Left kidney (tissue), 2 donors: ENCODE measurements around the gene NCKAP5. TPM values are rescaled to one million over a fixed set of nuclear protein-coding genes. Genes with fewer than 3 reads are reported as not detected.
"Not testable (repeated sequence)": the region's sequence is repeated elsewhere in the genome, so short reads cannot be mapped to it uniquely, and the experiment has no call there.

Experiments
- DNase-seq: peaks from one replicate; pipeline ENCODE4 v3.0.0-alpha.2; 2013
- polyA plus RNA-seq: library from polyadenylated mRNA; unstranded; fragments of 120-200 nt; gene quantifications from one replicate; pipeline ENCODE4 v1.2.1, GENCODE V29; 2013; ENCODE audit not compliant: insufficient read length

The NCKAP5 gene
- polyA plus RNA-seq, 1 donor = 10.1 TPM

DNA sequence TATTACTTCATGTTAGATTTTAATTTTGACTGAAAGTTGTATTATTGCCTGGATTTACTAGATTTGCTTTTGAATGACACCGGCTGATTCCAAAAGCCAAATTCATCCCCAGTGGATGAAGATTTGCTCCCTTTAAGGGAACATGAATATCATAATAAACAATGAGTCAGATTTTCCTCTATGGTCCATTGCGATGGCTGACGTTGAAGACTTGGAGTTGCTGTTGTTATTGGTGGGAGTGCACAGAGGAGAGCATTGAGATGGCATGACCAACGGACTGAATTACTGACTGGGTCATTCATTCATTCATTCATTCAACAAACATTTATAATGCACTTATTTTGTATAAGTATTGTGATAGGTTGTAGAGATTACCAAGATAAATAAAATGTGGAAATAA is 864.9 kb downstream of the NCKAP5 start:
- DNase-seq = no peak

DNA sequence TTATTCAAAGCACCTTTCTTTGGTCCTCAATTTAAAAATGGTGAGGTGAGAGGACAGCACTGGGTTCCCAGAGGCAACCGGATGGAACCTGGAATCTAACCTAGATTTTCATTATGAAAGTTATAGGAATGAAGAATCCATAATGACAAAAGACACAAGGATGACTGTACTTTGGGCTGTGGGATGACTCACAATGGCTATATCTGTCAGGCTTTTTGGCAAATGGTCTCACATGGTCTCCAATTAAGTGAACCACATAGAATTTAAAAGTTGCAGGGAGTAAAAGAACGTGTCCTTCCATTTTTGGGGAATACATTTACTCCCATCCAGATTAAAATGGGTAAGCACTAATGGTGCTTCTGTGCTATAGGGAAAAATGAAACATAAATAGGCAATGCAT is 866.5 kb downstream of the NCKAP5 start:
- no peak for DNase-seq

- DNase-seq = not testable (repeated sequence)
Observed at GRCh38 chr2:132699802-132700201, 868.5 kb downstream of the NCKAP5 start.

GRCh38 chr2:132698347-132698746 is 869.9 kb downstream of the NCKAP5 start:
- DNase-seq = not testable (repeated sequence)

DNA sequence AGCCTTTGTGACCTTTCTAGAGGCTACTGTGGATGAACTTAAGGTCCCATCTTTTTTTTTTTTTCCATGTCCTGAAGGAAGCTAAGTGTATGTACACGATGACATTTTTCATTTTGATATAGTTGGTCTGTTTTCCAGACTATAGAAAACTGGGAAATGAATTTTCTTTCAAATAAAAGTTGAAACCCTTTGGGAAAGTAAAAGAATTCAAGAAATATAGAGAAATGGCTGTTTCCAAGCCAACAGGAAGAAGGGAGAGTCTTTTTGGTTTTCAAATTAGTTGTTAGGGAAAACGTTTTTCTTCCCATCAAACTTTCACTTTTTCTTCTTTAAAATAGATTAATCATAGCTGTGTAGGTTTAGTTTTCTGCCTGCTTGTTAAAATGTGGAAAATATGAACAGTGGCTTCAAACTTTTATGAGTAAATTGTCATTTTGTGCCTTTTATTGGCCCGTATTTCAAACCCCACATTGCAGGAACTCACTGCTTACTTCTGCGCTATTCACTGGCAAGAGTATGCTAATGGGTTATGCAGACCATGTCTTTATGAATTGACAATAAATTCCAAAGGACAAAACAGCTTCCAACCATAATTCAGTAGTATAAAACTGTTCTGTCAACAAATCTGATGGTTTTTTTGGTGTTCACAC is 870.6 kb downstream of the NCKAP5 start:
- no peak for DNase-seq

- DNase-seq = no peak
Observed at GRCh38 chr2:132692816-132693215, 875.4 kb downstream of the NCKAP5 start.

GRCh38 chr2:132691556-132691955 is 876.7 kb downstream of the NCKAP5 start:
- no peak for DNase-seq

DNA sequence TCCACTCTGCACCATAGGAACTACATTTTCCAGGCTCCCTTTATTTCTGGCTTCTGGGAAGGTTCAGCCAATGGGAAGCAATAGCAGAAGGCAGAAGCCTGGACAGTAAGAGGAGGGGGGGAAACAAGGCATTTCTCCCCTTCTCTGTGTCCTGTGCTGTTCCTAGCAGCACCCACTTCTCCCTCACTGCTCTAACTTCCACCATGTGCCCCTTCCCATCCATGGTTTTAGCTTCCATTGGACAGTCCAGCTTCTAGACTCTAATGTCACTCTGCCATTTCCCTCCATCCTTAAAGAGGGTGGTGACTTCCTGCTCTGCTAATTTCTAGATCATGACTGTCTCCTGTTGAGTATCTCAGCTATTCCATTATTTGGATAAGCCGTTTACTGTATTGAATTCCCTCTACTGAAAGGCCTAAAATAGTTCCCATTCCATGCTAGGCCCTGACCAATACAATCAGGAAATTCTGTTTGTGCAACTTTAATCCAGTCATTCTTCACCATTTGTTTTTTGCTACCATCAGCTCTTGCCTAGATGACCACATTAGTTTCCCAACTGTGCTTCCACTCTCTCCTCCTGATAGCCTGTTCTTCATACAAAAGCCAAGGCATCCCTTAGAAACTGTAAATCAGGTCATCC is 877.5 kb downstream of the NCKAP5 start:
- no peak for DNase-seq

DNA sequence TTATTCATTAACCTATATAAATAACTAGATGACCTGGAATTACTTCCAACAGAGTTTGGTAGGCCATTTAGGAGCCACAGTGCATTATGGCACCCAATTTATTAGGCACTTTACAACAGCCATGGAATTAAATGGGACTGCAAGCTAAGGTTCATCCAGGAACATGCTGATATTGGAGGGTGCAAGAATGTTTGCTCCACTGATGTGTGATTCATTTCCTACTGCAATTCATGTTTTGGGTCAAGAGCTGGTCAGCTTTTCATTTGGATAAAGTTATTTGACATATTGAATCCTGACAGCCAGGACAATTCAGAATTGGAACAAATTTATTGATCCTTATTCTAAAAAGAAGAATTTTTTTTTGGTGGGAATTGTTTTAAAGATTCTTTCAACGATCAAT is 886.5 kb downstream of the NCKAP5 start:
- DNase-seq = no peak

GRCh38 chr2:132680544-132680943 is 887.7 kb downstream of the NCKAP5 start:
- DNase-seq = no peak

- DNase-seq = no peak
Observed at GRCh38 chr2:132678483-132678882, 889.8 kb downstream of the NCKAP5 start.

- no peak for DNase-seq
Observed at GRCh38 chr2:132677661-132678060, 890.6 kb downstream of the NCKAP5 start.

DNA sequence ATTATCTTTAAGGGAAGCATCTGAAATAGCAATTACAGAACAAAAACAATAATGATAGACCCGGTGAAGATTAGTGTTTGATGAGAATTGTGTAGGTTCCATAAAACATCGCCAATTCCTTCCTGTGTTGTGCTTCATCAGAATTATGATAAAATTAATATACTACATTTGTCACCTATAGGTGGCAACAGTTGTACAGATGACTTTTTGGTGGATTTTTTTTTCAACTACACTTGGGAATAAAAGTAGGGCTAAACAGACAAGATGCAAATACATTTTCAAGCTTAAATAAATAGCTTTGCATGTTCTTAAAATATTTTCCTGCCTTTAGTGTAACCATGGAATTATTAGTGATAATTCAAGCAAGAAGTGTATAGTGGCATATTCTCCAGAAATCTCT is 891.3 kb downstream of the NCKAP5 start:
- DNase-seq = no peak

DNA sequence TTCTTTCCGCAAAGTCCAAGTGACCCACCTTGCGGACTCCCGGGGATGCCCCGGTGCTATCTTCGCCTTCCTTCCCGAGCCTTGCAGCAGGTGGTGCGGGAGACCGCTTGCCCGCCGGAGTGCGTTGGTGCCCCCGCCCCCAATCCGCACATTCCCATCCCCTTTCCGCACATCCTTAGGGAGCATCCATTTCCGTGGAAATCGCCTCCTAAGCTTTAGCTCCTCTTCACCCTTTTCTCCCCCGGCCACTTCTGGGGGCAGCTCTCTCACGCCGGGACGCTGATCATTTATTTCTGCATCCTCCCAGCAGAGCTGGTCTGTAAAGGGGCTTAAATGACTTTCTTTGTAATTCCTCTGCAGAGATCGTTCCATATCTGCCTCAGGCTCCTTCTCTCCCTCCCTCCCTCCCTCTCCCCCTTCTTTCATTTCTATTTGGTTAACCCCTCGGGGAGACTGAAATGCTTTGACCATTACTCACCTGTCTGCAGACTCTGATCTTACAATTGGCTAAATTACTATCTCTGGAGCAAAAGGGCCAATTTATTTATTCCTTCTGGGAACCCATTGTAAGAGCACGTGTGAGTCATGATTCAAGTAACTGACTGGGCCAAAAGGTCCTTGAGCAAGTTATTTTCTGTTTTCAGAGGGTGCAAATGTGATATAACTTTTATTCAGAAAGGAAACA is 897.0 kb downstream of the NCKAP5 start:
- DNase-seq = no peak

- no peak for DNase-seq
Observed at GRCh38 chr2:132670496-132671150, 897.6 kb downstream of the NCKAP5 start.

GRCh38 chr2:132669908-132670495 is 898.3 kb downstream of the NCKAP5 start, which contains the start of gene LYPD1:
Gene LYPD1 (minus strand): TSS chr2:132670205. CDS start chr2:132669932, 273 bp downstream.
- peak; percentile 55 for DNase-seq

- DNase-seq = no peak
Observed at GRCh38 chr2:132668987-132669907, 899.0 kb downstream of the NCKAP5 start.

DNA sequence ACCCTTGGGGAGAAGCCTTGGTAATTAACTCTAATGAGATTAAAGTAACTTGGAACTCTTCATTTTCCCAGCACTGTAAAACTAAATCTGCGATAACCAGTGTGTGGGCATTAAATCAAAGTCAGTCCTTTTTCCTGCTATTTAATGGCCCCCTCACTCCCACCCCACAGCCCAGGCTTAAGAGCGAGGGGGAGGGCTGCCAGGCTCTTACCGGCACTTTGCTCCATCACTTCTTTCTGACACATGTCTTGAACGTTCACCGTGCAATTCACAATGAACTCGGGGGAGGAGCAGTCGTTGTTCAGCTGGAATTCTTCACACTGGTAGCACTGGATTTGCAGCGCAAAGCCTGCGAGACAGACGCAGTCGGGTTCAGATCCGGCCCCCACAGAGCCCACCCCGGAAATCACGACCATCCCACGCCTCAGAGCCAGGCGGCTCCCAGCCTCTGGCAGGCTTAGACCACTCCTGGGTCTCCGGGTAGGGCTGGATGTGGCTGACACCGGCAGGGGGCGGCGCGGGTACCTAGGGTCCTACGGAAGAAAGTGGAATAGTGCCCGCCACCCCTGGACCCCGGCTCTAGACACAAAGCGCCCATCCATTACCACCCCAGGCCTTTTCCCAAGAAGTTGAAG is 900.0 kb downstream of the NCKAP5 start:
- peak; percentile 56 for DNase-seq

DNA sequence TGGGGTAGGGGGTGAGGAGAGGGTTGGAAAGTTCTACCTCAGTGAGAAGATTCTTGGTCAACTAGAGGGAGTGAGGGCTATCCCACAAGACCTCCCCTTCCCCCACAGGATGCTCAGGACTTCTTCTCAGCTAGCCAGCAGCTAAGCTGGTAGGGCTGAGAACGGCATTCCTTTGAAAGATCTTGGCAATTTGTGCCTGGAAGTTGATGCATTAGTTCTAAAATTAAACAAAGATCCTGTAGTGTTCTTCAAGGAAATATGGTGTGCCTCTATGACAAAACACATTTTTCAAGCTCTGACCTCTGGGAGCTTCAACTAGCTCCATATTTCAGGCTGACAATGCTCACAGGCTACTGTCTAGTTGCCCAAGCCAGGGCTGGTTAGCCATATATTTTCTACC is 900.6 kb downstream of the NCKAP5 start:
- no peak for DNase-seq

DNA sequence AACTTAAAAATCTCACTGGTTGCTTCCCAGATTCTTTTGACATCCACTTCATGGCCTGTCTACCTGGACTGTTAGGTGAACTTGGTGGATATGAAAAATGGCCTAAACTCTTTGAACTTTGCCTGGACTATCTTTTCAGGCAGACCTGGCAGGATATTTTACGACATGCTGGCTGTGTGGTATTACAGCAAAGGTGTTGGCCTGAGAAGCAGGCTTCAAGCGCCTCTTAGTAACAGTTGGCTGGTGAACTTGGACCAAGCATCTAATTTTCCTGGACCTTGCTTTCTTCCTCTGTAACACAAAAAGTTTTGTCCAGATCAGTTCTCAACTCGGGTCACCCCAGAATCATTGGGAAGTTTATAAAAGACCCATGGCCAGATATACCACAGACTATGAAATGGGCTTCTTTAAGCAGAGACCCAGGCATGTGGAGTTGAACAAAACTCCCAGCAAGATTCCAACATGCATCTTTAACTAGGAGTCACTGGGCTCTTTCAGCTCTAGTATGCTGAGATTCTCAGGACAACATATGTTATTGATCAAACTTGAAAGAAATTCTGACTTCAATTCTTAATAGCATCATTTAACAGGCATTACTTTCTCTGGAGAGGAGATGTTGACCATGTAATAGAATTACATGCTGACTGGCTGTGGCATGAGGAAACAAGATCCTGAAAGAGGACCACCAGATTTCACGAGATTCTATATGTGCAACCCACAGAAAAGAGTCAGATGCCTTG is 902.7 kb downstream of the NCKAP5 start:
- DNase-seq = no peak
